Astrocyte of the spinal cord (primary cell): ENCODE results near the gene BCL10.

Experiments used
- DNase-seq: peaks from one replicate; pipeline ENCODE4 v3.0.0; 2011; ENCODE audit warnings: low read depth, low spot score
- H3K4me3 ChIP-seq: 2 replicates; pipeline ENCODE4 v1.5.1; 2011; ENCODE audit warnings: low read depth, mild to moderate bottlenecking, low read length, moderate library complexity
- in situ Hi-C: cut with HindIII; loops from 2 replicates; pipeline ENCODE4 v1.10.0; 2017; ENCODE audit warnings: low sequenced_read_pairs
- TF ChIP-seq, protein P1 (sequence below): IDR thresholded peaks from 2 replicates; pipeline ENCODE4 v1.5.1; 2012; ENCODE audit warnings: low read depth, mild to moderate bottlenecking, low read length, inconsistent platforms

BCL10 gene

DNA sequence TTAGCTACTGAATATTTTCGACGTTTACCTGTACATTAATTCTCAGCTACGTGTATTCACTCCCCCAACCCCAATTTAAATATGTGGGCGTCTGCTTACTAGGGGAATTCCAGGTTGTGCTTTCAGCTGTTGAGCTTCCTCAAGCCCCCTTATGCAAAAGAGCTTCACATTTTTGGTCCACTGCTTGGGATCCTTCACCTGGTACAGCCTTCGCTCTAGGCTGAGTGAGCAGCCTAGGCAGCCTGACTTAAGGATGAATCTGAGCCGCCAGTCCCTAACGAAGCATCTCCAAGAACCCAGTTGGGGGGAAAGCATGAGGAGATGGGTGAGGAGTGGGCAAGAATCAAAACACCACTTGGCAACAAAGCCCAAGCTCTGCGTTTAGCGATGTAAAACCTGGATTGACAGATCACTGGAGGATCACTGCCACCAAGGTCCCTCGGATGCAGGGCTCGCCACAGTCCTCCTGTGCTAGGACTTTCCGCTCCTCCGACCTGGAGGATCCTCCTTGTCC lies 674 bp downstream of the BCL10 start:
- peak overlapping the region; percentile 96 for H3K4me3 ChIP-seq
- in situ Hi-C loops: no loop called here
- no peak for DNase-seq
- TF ChIP-seq, protein P1, sequence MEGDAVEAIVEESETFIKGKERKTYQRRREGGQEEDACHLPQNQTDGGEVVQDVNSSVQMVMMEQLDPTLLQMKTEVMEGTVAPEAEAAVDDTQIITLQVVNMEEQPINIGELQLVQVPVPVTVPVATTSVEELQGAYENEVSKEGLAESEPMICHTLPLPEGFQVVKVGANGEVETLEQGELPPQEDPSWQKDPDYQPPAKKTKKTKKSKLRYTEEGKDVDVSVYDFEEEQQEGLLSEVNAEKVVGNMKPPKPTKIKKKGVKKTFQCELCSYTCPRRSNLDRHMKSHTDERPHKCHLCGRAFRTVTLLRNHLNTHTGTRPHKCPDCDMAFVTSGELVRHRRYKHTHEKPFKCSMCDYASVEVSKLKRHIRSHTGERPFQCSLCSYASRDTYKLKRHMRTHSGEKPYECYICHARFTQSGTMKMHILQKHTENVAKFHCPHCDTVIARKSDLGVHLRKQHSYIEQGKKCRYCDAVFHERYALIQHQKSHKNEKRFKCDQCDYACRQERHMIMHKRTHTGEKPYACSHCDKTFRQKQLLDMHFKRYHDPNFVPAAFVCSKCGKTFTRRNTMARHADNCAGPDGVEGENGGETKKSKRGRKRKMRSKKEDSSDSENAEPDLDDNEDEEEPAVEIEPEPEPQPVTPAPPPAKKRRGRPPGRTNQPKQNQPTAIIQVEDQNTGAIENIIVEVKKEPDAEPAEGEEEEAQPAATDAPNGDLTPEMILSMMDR: no peak

DNA sequence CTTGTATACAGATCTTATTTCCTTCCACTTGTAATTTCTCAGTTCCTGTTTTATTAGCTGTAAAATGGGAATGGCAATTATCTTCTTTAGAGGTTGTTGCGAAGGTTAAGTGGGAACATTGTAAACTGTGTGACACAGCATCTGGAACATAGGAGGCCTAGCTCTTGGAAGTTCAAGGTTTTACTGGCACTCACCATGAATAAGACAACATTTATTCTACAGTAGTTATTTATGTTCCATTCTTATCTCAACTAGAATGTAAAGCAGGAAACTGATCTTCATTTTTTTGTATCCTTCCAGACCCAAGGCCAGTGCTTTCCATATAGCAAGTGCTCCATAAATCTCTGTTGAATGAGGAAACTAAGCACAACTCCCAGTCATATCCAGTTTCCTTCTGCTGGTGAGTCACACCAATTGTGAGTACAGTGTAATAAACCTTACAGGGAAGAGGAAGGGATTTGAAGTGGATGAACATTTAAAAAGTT lies 1.4 kb downstream of the BCL10 start:
- TF ChIP-seq, protein P1: no peak
- H3K4me3 ChIP-seq: peak overlapping the region; percentile 96
- in situ Hi-C loops: no loop called here
- peak; percentile 79 for DNase-seq

DNA sequence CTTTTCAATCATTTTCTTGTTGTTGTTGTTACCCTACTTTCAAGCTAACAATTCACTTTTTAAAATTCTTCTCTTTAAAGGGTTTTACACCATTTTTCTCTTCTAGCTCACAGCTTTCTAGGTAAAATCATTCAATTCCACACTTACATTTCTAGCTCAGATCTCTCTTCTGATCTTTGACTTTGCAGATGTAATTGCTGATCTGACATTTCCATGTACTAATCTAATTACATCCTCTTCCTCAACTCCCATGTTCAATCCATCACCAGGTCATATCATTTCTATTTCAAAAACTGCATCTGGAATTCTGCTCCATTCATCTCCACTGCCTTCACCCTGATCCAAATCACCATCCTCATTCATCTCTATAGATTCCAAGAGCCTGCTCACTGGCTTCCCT lies 3.0 kb downstream of the BCL10 start:
- H3K4me3 ChIP-seq: no peak overlapping the region
- in situ Hi-C loops: no loop called here
- DNase-seq: no peak
- TF ChIP-seq, protein P1: no peak

DNA sequence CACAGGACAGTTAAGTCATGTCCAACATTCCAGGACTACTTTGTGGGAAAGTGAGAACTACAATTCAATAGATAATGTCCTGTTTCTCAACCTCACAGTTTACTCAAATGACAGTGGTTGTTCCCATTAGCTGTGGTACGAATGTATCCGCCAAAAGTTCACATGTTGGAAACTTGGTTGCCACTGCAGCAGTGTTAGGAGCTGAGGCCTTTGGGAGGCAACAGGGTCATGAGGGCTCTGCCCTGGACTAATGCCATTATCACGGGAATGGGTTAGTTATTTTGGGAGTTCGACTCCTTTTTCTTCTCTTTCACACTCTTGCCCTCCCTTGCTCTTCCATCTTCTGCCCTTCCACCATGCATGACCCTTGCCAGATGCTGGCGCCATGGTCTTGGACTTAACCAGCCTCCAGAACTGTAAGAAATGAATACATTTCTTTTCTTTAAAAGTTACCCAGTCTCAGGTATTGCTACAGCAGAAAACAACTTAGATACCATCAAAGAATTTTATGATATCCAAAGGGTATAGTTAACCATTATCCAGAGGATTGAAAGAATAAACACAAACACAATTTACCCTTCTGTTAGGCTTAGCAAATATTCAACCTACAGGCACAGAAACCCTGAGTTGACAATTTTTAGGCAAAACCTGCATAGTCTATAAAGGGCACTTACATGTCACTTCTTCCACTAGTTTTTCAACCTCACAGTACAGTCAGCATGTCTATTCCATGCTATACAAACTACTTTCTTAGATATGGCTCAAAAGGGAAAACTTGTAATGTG lies 7.4 kb downstream of the BCL10 start:
- H3K4me3 ChIP-seq: no peak overlapping the region
- in situ Hi-C loops: no loop called here
- DNase-seq: no peak
- TF ChIP-seq, protein P1: no peak

DNA sequence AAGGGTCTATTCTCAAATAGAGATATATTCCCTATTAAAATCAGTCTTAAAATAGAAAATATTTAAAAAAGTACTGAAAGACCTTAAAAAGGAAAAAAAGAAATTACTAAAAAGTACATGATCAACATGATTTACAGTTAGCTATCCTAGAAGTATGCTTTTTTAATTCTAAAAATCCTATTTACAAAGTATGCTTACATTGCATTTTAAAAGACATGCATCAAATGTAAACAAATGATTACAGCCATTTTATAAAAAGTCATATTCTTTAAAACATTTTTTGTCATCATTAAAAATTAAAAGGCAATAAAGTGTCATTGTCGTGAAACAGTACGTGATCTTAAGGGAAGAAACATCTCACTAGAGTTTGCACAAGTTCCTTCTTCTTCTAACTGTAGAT lies 9.1 kb downstream of the BCL10 start:
- in situ Hi-C loops: no loop called here
- TF ChIP-seq, protein P1: no peak
- no peak for DNase-seq
- H3K4me3 ChIP-seq: no peak overlapping the region

DNA sequence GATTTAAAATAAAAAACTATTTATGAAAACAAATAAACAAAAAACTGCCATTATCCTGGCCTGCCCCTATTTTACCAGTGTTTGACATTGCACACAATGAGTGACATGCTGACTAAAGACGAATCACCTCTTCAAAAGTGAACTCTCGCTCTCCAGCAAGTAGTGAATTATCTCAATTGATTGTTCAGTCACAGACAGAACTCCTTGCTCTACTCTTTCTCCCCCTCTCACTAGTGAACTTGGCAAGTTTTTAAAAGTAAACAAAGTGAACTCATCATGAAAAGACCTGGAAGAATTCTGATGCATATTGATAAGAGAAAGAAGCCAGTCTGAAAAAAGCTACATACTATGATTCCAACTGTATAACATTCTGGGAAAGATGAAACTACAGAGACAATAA lies 12.3 kb downstream of the BCL10 start:
- no peak overlapping the region for H3K4me3 ChIP-seq
- in situ Hi-C loops: no loop called here
- TF ChIP-seq, protein P1: no peak
- no peak for DNase-seq
